Stimulated activated CD4-positive, alpha-beta T cell treated with anti-CD3 and anti-CD28 coated beads, Interleukin-2, amount 100 ng/mL, for 4 hours (primary cell): ENCODE data around the gene OBSL1.

Experiments
- DNase-seq: peaks from one replicate; pipeline ENCODE4 v3.0.0-alpha.2; 2020; ENCODE audit warnings: low read depth

The OBSL1 gene

DNA sequence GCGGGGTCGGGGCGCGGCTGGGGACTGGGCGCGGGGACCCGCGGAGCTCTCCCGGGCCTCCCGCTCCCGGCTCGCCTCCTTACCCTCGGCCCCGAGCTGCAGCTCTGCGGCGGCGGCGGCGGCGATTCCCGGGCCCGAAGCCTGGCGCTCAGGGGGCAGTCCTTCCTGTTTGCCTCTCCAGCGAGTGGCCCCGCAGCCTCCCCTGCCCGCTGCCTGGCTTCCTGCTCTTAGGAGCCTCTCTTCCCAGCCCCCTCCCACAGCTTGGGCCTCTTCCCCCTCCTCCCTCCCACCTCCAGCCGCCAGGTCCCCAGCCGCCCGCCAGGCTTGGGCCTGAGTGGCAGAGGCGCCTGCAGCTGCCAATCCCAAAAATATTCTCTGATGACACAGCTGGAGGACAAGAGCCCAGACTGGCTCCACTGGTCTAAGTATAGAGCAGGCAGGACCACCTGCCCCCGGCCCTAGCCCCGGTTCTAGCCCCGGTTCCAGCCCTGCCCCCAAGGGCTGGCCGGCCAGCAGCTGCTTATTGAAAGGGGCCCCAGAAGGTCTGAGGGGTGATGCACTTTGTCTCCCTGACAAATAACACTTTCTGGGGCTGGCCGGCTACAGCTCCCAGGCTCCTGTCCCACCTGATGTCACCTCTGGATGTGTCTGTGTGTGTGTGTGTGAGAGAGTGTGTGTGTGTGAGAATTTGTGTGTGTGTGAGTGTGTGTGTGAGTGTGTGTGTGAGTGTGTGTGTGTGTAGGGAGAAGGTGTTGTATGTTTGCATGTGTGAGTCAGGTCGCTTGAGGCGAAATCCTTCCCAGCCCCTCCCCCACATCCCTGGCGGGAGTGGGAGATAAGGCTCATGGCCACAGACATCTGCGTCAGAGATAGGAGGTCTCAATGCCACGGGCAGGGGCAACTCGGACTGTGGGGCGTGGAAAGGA, at the start of gene OBSL1:
Gene OBSL1, minus strand, starts transcription at position 229 of the 926 bp plus-strand sequence. CDS start 307 bp downstream, outside the sequence.
- no peak for DNase-seq

GRCh38 chr2:219620546-219620945, 49.2 kb upstream of the OBSL1 start:
- DNase-seq: no peak

GRCh38 chr2:219619235-219619634, 47.9 kb upstream of the OBSL1 start:
- DNase-seq: no peak

- DNase-seq: no peak
Observed at GRCh38 chr2:219618733-219619122, 47.4 kb upstream of the OBSL1 start.

DNA sequence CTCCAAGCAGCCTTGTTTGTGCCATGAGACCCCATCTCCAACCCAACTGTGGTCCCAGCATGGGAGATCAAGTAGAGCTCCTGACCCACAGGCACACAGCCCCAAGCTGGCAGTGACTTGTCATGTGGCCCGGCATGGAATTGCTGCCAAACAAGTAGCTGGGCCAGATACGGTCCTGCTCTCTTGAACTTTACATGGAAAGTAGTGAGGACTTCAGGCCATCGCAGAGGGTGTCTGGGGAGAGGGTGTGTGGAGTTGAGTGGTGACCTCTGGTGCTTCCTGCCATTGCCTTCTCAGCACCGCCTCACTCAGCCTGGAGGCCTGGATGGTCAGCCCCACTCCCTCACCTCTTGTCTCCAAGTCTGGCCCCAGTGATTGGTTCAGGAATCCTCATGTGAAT, 45.2 kb upstream of the OBSL1 start:
- DNase-seq: no peak

GRCh38 chr2:219615894-219616293, 44.6 kb upstream of the OBSL1 start:
- no peak for DNase-seq

GRCh38 chr2:219615036-219615435, 43.7 kb upstream of the OBSL1 start:
- no peak for DNase-seq

- no peak for DNase-seq
Observed at GRCh38 chr2:219614076-219614860, 42.9 kb upstream of the OBSL1 start.

GRCh38 chr2:219613461-219614070, 42.2 kb upstream of the OBSL1 start:
- DNase-seq: no peak

DNA sequence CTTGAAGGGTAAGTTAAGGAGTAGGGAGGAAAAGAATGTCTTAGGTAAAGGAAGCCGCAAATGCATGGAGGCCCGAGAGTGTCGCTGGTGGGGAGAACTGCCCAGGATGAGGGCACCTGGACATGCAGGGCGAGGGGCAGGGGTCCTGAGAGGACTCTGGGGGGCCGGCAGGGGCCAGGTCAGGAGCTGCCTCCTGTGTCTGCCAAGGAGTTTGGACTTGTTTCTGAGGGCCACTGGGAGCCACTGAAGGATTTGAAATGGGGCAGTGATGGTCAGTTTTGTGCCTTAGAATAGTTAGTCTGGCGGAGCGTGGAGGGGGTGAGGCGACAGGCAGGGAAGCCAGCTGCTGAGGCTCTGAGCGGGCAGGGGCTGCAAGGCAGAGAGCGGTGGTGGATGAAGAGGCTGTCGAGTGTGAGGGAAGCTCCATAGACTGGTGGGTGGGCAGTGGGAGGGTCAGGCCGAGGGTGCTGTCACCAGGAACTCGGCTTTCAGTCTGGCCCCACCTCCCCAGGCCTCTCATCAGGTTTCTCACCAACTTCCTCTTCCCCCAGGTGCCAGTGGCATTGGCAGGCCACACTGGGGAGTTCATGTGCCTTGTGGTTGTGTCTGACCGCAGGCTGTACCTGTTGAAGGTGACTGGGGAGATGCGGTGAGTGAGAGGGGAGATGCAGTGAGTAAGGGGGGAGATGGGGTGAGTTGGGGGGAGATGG, 41.4 kb upstream of the OBSL1 start:
- DNase-seq: no peak

DNA sequence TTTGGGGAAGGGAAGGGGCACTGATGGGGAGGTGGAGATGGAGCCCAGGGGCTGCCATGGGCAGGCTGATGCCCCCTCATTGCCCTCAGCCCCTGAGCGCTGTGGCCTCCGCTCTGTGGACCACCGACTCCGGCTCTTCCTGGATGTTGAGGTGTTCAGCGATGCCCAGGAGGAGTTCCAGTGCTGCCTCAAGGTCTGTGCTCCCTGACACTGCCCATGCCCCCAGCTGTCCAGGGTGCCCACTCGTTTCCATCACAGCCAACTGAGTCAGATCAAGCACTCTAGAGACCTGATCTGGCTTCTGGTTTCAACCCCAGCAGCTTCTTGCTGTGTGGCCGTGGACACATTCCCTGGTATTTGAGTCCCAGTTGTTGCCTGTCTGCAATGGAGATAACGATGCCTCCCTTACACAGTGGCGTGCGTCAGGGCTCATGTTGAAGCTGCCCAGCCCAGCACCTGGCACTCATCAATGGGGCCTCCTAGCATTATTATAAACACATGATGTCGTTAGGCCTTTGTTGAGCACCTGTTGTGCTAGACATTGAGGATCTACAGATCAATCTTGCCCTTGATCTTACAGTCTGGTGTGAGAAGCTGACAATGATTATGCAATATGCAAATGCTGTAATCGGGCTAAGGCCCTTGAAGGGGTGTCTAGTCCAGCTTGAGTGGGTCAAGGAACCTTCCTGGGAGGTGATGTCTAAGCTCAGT, 40.7 kb upstream of the OBSL1 start:
- DNase-seq: no peak

- DNase-seq: no peak
Observed at GRCh38 chr2:219611306-219611705, 40.0 kb upstream of the OBSL1 start.

GRCh38 chr2:219609149-219609750, 37.9 kb upstream of the OBSL1 start:
- no peak for DNase-seq

- no peak for DNase-seq
Observed at GRCh38 chr2:219608399-219608964, 37.1 kb upstream of the OBSL1 start.

DNA sequence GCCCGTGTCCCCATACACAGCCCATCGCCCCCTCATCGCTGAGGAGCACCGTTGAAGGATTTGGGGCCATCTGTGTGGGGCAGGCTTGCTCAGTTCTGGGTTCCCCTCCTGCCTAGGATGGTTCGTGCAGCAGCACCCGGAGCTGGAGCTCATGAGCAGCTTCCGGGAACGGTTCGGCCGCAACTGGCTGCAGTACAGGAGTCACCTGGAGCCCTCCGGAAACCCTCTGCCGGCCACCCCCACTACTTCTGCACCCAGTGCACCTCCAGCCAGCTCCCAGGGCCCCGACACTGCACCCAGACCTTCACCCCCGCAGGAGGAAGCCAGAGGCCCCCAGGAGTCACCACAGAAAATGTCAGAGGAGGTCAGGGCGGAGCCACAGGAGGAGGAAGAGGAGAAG, 36.6 kb upstream of the OBSL1 start:
- no peak for DNase-seq

DNA sequence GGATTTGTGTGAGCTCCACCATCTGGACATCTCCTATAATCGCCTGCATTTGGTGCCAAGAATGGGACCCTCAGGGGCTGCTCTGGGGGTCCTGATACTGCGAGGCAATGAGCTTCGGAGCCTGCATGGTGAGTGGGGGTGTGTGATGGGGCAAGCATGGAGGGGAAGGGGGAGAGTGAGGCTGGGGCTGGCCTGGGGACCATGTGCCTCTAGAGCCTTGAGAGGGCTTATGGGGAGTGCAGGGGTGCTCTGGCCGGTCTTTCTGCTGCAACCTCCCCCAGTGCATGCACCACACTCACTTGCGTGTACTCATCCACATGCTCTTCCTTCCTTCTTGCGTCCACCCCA, 34.2 kb upstream of the OBSL1 start:
- no peak for DNase-seq

DNA sequence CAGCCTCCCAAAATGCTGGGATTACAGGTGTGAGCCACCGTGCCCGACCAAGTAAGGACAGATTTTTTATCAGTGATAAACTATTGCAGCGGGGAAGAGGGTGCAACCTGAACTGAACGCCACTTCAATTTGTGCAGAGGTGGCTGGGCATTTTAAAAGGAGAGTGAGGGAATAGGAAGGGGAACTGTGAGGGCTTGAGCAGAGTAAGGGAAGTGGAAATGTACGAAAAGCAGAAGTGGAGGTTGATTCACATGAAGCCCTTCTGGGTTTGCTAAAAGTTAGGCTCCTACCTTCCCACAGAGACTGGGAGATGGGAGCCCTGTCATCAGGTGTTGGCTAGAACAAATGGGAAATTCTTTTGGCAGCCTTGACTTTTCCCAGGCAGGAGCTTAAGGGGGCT, 32.4 kb upstream of the OBSL1 start:
- no peak for DNase-seq

DNA sequence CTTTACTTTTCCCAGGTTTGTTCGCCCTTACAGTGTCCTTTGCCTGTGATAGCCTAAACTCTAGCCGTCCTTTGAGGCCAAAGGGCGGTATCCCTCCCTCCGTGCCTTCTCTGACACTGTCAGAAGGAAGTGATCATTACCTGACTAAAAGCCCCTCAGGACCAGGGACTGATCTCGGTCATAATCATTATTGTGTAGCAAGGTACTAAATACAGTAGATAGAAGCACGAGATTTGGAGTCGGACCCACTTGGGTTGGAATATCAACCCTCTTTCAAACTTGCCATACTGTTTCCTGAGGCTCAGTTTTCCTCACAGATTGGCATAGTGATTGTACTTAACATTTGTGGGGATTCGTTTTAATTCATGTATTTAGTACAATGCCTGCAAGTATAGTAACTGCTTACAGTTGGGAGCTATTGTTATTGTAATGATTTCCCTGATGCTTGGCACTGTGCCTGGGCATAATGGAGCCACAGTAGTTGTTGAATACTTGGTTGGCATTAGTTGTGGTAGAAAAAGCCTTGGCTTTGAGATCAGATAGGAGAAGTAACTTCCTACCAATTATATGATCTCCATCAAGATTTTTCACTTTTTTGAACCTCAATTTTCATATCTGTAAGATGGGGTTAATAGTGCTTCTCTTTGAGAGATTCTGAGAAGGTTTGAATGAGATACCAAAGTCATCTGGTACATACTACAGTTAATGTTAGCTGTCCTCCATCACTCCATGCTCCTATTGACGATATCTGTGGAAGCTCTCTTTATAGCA, 27.2 kb upstream of the OBSL1 start:
- DNase-seq: no peak

- peak; percentile 81 for DNase-seq
Observed at GRCh38 chr2:219597552-219598307, 26.4 kb upstream of the OBSL1 start, which contains the start of gene STK11IP. Gene STK11IP (plus strand): TSS chr2:219597857. CDS start chr2:219598120, 263 bp downstream.
